NCI-H2081 (cell line): Measurements from ENCODE around the gene SOBP.
"Not testable (repeated sequence)": the region's sequence is repeated elsewhere in the genome, so short reads cannot be mapped to it uniquely, and the experiment has no call there.

ENCODE experiments used
- DNase-seq, 2 experiments: peaks; one replicate each; lab custom pipeline; 2025; lab: John Stamatoyannopoulos, UW

The SOBP gene

DNA sequence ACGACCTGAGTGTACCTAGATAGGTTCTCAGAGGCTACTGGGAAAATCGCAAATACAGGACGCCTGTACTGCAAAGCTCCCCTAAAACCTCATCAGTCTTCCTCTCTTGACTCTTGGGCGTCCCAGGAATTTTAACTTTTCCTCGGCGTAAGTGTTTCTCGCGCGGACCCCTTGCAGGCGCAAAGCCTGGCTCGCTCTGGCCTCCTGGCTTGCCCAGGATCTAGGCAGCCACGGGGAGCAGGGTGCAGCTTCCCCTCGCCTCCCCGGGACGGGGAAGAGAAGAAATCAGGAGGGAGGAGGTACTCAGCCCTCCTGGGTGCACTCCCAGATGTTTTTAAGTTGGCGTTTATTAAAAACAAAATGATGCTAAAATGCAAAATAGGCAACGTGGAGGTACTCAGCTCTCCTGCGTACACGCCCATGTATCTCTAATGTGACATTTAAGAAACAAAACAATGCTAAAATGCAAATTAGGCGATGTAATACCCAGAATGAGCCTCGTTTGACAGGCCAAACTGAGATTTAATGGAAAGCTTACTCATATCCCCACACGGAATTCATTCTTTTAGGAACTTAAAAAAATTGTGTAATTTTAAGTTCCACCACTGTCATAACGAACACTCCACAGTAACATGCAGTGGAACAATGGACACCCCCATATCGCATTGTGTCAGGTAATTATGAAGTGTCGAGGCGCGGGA is 1.6 kb upstream of the SOBP start:
- DNase-seq, result no peak

DNA sequence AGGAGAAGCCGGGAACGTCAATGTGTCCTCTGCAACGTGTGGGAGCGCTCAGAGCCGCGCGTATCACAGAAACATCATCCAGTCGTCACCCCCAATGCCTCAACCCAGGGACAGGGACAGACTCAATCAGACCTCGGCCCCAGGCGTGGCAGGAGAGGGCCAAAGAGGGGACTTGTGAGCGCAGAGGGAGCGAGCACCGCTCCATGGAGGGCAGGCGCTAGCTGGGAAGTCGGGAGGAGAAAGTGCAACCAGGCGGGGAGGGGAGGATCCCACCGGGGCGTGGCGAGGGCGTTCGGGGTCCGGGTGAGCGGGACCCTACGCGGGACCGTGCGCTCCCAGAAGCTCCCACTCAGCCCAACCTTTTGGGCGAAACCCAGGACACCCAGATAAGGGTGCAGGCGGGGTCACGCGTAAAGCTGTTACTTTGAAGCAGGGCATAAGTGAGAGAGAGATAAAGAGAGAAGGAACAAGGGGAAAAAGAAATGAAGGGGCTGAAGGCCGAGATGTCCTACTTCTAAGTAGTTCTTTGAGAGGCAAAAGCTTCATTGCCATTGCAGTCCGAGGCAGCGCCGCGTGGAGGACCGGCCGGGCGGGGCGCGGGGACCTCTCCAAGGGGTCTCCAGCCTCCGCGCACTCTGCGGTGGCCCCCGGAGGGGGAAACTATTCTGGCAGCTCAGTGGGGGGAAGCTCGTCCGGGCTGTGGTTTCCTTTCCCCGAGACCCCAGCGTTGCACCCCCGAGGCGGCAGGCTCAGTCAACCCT is 862 bp upstream of the SOBP start:
- DNase-seq, result no peak

DNA sequence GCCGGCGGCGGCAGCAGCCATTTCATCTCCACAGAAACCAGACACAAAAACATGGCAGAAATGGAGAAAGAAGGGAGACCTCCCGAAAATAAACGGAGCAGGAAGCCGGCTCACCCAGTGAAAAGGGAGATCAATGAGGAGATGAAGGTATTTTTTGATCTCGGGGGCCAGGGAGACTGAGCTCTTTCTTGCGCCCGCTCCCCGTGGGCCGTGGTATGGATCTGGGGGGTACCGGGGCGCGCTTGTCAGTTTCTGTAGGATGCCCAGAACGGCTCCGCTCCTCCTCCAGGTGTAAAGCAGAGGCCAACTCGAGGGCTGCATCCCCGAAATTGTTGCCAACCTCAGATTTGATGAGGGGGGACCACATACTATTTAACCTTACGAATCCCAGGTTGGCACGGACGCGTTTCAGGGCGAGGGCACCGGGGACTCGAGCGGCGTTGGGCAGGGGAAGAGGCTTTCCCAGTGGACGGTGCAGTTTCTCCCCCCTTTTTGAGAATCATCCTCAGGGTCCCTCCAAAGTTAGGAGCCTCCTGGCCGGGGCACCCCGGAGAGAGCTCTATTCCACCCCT is 735 bp downstream of the SOBP start:
- no peak for DNase-seq

DNA sequence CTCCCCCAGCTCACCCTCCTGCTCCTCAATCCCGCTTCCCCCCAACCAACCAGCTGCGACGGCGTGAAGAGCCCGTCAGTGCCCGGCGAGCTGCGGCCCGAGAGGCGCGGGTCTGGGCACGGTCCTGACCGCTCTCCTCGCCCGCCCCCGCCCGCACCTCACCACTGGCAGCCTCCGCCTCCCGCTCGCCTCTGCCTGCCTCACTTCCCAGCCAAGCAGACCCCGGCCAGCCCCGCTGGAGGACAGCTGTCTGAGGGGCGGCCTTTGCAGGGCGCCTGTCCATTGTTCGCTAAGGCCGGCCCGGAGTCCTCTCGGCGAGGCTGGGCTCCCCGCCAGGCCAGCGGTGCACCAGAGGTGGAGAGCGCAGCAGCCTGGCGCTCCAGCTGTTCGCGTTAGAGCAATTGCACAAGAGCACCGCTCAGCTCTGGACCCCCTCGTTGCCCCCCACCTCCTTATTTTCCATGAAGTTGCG is 1.3 kb downstream of the SOBP start:
- DNase-seq, result peak; percentile 10 to 17

DNA sequence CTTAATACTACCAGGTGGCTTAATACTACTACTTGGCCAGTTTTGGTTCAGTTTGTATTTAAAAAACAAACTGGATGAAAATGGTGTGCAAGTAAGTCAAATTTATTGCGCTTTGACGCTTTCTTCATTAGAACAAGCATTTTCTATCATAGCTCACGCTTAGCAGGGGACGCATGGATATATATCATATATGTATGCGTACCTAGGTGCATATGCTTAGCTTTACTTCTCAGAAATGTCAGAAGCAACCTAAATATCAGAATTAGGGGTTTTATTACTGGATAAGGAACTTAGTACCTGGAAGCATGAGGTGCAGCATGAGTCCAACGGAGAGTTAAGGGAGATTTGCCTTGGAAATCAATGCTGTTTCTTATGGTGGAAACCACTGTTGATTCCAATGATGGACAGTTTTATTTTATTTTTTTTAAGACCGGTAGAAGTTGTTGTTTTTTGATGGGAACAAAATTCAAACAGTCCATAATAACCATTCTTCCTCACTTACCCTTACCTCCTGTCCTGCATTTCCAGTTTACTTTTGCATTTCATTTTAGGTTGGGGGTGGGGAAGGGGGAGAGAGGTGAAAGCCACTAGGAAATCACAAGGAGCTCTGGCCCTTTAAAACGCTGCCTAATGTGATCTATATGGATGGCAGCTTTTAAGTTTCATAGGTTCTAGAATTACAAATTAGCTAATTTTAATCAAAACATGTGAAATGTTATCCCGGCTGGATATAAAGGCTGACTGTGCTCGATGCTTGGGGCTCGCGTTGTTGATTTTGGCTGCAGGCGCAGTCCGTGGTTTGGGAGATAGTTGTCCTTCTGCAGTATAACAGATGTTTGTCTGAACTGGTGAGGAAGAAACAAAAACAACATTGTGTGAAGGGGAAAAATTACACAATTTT is 2.1 kb downstream of the SOBP start:
- DNase-seq, result peak in 1 of 2 experiments; percentile 10

DNA sequence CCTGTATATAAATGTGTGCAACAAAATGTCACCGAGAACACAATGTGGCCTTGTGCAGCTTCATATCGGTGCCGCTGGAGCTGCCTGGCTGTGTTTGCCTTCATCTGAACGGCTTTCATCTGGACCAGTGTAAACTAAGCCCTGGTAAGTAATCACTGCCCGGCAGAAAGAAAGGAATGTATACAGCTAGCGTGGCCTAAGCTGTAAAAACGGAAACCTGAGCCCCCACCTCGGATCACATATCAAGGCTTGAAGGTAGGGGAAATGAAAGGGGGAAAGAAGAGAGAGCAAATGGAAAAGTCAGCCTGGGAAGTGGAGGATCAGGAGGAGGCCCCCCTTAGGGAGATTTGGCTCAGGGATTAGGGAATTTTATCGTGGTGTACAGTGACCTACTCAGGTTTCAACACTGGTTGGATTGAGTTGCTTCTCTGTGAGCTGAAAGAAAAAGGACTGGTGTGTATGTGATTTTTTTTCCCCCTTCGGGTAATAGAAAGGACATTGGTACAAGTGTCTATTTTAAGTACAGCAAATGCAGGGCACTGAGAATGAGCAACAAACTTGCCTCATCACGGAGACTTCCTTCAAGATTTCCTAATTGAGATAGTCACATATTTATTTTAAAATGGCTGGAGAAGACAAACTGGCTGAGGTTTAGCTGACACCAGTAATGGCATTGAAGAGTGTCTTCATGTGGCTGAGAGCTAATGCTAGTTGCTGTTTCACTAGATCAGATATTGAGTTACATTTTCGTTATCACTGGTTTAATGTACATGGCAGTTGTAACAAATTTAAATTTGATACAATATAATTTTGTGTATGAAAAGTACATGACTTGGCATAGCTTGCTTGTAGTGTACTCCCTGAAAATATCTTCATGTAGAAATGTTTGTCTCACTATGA is 3.5 kb downstream of the SOBP start:
- DNase-seq, result peak; percentile 26 to 63

DNA sequence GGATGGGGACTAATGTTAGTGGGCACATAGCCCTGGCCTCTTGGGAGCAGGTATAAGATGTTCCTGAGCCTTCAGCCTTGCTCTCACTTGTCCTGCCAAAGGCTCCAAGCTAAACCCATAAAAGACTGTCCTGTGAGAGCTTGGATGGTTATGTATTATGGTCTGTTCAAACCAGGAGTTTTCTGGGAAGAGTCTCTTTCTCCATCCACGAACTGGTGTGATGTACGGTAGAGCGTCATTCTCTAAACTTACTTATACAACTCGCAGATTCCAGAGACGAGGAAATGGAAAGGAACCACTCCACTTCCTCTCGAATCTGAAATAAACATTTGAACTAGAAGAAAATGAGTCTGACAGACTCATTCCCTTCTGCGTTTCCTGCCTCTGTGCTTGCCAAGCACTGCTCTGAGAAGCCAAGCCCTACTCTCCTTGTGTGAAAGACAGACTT is 5.3 kb downstream of the SOBP start:
- peak in 1 of 2 experiments; percentile 12 for DNase-seq

DNA sequence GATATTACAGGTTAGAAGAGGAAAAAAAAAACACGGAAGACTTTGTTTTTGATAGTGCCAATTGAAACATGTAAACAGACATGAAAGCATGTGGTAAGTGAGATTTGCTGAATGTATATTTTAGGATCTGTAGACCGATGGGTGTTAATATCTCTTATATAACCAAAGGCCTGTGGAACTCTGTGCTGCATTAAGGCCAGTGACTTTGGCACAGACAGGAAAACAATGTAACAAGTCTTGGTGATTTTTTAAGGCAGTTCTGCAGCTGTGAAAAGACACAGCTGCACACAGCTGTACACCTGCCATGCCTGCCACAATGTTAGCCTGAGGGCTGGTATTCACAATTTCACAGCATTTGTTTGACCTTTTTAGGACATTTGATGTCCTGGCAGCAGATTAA is 6.1 kb downstream of the SOBP start:
- no peak for DNase-seq

DNA sequence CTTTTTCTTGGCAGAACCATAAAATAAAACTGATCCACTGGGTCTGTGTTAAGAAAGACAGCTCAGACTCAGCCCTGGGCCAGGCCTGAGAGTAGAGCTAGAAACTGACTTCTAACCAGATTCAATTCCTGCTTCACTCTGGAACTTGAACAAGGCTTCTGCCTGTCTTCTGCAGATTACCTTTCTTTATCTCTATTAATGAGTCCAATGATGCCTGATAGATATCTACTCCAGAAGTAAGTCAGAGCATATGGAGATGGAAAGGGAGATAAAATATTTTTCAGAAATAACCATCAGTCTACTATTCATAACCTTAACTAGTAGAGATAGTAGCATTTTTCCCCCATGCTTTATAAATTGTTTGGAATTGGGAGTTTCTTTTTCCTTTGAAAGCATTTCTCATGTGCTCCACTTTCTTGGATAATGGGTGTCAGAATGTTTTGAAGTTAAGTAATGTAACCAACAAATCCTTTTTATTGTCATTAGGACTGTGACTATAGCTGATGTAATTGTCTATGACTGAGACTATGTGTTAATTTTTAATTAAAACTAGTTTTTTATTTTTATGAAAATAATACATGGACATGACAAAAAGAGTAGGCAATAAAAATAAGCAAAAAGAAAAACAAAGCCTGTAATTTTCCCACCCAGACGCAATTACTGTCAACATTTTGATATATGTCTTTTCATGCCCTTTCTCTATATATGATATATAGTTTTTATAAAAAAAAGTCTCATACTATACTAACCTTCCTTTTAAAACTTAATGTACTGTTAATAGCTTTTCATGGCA is 7.2 kb downstream of the SOBP start:
- DNase-seq, result no peak

DNA sequence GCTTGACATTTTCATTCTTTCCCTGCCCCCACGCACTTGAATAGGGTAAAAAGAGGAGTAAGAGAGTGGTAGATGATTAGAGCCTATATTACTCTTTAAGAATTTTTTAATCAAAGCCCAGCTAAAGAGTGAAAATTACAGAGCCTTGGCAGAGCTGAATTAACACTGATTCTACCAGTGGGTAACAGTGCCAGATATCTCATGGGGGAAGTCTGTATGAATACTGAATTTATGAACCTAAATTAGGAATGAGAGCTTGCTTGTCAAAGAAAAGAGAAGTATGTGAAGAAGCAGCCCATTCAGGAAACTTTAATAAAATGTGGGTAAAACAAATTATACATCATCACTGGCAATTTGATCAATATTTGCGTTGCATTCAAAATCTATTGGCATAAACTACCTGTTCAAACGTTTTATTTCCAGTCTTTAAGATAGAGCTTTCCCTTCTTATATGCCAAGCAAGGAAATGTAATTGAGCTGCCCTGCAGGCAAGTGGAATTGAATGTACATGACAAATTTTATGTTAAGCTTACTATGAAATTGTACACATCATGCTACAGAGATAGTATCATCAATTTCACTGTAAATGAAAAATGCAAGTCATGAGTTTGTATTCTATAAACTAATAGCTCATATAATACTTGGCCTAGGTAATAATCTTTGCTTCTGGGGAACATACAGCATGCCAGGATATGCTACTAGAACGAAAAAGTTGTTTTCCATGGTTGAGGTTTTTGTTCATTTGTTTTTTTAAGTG is 14.5 kb downstream of the SOBP start:
- DNase-seq, result no peak

DNA sequence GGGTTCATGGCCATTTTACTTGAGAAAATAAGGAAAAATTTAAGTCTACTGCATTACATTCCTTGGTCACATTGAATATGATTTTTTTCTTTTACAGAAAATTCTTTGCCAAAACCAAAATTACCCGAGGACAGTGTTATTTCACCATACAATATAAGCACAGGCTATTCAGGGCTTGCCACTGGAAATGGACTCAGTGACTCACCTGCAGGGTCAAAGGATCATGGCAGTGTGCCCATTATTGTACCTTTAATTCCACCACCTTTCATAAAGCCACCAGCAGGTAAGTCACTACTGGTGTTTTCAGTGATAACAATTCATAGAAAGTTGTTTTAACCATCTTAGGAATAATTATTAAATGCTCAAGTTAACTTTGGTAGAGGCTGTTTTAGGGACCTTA is 16.2 kb downstream of the SOBP start:
- DNase-seq, result no peak

DNA sequence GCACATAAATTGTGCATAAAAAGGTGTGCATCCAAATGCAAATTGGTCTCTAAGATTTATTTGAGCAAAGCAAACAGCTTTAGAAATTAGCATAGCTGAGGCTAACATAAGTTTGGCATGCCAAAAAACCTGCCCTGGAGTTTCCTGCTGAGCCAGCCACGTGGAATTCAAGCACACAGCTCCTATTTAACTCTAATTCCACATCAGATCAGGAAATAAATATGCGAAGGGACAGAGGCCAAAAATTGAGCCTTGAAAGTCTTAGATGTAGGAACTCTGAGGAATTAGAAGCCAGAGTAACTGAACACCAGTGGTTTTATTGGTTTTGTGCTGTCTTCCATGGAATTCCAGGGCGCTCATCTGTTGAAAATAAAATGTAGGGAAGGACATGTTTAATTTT is 19.6 kb downstream of the SOBP start:
- DNase-seq, result peak in 1 of 2 experiments; percentile 25

DNA sequence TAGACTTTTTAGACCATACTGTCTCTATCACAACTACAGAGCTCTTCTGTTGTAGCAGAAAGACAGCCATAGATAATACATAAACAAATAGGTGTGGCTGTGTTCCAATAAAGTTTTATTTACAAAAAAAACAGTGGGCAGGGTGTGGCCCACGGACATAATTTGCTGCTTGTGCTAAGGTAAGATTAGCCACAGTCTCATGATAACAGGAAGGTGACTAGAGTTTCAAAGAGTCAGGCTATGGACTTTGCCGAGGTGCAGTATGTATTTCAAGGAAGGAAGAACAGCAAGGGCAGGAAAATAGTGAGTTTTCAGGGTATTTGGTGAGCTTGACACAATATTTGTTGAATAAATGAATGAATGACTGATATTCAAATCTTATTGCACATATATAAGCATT is 20.2 kb downstream of the SOBP start:
- no peak for DNase-seq

DNA sequence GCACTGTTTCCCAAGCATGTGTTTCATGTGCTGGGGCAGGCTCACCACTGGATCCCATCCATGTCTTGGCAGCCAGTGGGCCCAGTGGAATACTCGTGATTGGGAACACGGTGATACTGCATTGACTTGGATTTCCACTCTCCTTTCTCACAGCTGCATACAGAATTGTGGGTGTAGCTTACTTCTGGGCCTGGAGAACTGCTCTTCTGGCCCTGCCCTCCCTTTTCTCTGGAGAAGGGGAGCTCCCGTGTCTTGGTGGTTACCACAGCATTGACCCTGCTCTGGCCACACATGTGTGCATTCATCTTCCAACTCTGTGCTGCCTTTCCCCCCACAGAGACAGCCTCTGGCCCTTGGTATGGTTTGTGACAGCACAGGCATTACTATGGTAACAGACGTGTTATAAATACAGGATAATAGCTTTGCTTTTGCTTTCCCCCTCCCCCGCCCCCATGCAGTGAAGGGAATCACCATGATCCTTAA is 21.6 kb downstream of the SOBP start:
- DNase-seq, result no peak

DNA sequence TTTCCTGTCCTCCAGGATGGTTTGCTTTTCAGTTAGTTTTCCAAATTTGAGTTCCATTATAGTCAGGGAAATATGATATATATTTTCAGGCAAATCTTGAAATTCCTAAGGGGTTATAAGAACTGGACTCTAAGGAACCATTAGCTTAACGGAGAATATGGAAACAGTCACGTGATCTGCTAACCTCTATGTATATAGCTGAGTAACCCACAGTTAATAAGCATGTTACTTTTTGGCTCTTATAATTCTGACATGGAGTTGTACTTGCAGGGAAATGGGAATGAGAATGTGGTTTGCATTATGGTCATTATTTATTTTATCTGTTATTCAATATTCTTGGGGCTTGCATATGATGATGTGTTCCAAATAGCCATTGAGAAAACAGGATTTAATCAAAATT is 23.3 kb downstream of the SOBP start:
- DNase-seq, result no peak

DNA sequence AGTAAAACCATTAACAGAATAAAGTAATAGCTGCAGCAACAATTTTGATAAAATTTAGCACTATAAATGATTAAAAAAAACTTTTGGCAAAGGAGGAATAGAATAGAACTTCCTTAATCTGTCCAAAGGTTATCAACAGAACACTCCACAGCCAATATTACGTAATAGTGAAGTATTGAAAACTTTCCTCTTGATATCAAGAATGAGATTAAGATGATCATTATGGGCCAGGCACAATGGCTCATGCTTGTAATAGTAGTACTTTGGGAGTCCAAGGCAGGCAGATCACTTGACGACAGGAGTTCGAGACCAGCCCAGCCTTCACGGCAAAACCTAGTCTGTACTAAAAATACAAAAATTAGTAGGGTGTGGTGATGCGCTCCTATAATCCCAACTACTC is 26.0 kb downstream of the SOBP start:
- no peak for DNase-seq

DNA sequence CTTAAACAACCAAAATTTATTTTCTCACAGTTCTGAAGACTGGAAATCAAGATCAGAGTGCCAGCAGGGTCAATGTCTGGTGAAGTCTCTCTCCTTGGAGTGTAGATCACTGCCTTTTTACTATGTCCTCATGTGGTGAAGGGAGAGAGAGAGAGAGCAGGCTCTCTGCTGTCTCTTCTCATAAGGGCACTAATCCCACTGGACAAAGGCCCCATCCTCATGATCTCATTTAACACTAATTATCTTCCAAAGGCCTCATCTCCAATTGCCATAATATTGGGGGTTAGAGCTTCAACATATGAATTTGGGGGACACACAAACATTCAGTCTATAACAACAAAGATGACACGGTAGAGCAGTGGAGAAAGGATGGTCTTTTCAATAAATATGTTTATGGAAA is 27.4 kb downstream of the SOBP start:
- no peak for DNase-seq

DNA sequence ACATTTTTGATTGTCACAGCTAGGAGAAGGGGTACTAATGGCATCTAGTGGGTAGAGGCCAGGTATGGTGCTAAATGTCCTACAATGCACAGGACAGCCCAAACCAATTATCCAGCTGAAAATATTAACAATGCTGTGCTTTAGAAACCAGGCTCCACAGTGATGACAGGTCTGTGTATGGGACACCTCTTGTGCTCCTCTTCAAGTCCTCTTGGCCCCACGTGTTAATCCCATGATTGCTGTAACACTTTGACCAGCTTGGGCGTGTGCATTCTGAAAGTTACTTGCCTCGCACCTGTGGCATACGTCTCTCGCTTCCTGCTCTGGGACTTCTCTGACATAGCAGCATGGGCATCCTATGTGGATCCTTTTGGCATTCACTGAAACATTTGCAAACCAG is 29.3 kb downstream of the SOBP start:
- DNase-seq, result not testable (repeated sequence)

DNA sequence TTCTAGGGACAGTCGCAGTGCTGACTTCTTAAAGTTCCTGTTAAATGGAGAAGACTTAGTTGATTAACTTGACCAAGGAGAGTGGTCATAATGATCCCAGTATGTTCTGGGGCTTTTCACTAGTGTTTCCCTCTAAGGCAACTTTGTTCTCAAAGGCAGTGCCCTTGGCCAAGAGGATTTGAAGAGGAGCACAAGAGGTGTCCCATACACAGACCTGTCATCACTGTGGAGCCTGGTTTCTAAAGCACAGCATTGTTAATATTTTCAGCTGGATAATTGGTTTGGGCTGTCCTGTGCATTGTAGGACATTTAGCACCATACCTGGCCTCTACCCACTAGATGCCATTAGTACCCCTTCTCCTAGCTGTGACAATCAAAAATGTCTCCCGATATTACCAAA is 30.8 kb downstream of the SOBP start:
- DNase-seq, result not testable (repeated sequence)
